DMS 273 (cell line): ENCODE measurements around the gene OXCT2.
"Not testable (repeated sequence)": the region's sequence is repeated elsewhere in the genome, so short reads cannot be mapped to it uniquely, and the experiment has no call there.

Source experiments
- DNase-seq: peaks from one replicate; lab custom pipeline; 2025; ENCODE audit not compliant: unreplicated experiment; lab: John Stamatoyannopoulos, UW

The OXCT2 gene

DNA sequence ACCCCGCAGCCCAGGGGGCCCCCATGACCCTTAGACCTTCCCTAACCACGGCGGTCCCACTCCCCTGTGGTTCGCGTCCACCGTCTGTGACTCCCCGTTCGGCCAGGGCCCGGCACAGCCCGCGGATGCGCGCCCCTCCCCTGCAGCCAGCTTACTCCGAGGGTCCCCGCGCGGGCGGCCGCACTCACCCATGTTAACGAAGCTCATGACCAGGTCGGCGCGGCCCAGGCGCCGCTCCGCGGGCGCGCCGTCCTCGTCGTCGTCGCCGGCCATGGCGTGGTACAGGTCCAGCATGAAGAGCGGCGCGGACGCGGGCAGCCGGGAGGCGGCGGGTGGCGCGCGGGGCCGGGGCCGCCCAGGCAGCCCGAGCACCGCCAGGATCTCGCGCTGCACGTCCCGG lies 16.8 kb upstream of the OXCT2 start:
- DNase-seq = not testable (repeated sequence)

DNA sequence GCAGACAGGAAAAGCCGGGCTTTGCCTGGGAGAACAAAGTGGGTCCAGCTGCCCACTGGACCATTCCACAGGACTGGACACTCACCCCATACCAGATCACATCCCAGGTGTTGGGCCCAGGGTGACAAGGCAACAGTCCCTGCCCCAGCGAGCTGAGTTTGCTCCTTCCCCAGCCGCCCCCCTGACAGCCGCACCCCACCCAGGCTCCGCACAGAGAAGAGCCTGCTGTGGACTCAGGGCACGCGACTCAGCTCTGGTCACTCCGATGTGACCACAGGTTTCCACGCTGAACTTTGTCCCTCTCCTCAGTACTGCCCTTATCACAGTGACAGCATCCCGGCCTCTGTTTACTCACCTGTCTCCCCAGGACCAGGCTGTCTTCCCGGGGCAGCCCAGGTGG lies 16.3 kb upstream of the OXCT2 start:
- no peak for DNase-seq

DNA sequence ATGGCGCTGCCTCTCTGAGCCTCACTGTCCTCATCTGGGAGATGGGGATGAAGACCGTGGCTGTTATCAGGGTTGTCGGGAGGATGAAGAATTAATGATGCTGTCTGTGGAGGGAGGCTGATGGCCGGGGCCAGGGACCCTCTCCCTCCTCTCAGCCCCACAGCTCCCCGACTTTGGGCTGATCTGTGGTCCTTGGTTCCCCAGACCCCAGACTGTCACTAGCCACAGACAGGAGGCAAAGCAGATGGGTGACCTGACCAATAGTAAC lies 15.9 kb upstream of the OXCT2 start:
- not testable (repeated sequence) for DNase-seq

DNA sequence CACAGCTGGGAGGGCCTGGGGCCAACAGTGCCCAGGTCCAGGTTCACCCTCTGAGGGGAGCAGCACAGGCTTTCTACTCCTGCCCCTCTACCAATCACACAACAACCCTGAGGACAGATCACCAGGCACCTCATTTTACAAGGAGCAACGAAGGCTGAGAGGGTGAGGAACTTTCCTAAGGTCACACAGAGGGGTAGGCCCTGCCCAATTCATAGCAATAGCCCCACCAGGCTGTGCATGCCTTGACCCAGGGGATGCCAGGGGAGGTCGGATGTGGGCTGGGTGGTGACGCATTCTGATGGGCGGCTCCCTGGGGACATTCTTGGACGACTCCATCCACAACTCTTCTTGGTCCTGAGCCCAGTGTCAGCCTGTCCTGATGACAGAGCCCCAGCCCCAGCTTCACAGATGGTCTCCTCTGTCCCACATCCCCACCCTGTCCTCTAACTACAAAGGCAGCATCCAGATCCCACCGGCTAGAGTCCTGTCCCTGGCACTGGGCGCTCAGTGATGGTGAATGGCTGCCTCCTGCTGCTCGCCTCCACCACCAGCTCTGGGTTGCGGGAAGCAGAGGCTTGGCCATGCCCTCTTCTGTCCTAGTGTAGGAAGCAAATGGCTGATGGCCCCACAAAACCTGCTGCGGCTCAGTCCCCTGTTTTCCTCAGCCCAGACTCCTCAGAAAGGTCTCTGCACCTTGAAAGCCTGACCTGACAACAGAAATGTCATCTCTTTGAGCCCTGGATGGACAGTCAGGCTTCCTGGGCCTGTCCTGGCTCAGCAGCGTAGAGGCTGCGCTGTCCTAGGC lies 15.4 kb upstream of the OXCT2 start:
- DNase-seq = not testable (repeated sequence)

DNA sequence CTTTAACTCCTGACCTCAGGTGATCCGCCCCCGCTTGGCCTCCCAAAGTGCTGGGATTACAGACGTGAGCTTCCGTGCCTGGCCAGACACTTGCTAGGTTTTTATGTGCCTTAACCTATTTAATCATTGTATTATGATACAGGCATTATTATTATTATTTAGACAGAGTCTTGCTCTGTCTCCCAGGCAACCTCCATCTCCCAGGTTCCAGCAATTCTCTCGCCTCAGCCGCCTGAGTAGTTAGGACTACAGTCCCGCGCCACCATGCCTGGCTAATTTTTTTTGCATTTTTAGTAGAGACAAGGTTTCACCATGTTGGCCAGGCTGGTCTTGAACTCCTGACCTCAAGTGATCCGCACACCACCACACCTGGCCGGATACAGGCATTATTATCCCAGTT lies 11.5 kb upstream of the OXCT2 start:
- DNase-seq = not testable (repeated sequence)

DNA sequence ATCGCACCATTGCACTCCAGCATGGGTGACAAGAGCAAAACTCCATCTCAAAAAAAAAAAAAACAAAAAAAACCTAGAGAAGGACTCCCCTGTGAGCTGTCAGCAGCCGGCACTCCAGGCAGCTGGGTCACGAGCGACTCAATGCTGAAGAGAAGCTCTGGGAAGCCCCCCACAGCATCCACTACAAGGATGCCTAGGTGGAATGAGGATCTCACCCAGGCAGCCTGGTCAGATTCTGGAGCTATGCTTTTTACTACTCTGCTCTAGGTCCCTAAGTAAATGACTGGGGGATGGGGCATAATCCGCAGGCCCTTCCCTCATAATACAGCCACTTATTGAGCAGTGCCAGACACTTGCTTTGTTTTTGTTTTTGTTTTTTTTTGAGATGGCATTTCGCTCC lies 11.0 kb upstream of the OXCT2 start:
- DNase-seq = no peak

DNA sequence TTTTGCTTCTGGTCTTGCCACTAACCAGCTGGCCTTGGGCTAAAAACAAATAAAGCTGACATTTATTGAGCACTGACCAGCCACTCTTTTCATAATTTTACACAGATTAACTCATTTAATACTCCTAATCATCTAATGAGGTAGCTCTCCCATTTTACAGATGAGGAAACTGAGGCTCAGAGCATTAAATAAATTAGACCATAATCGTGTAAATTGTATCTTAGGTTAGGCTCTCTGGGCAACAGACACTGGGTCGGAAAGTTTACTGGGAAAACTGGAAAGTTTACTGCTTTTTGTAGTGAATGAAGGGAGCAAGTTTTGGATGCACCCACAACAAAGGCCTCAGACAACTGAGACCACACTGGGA lies 10.2 kb upstream of the OXCT2 start:
- DNase-seq = no peak

DNA sequence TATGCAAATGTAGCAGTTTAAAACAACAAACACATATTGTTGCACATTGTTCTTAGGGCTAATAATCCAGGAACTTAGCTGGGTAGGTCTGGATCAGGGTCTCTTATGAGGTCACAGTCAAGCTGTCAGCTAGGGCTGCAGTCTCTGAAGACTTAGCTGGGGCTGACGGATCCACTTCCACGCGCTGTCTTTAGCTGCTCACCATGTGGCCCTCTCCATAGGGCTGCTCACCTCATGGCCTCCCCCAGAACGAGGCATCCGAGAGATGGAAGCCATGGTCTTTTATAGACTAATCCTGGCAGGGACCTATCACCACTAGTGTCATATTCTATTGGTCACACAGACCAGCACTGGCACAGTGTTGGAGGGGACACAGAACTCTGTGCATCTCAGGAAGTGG lies 8.7 kb upstream of the OXCT2 start:
- DNase-seq = no peak

DNA sequence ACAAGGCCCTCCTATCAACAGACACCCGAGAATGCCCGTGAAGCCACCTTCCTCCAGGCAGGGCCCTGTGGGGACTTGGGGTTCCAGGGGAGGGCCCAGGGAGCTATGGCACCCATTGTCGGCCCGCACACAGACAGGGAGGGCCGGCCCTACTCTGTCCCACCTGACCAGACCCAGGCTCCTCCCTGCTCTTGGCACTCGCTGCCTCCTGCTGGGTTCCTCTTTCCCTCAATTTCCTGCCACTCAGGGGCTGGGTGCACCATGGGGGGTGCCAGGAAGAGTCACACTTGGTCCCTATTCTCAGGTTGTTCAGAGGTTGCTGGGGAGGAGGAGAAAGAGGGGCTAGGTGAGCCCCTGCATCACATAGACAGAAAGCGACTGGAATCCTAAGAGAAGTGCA lies 8.0 kb upstream of the OXCT2 start:
- no peak for DNase-seq

DNA sequence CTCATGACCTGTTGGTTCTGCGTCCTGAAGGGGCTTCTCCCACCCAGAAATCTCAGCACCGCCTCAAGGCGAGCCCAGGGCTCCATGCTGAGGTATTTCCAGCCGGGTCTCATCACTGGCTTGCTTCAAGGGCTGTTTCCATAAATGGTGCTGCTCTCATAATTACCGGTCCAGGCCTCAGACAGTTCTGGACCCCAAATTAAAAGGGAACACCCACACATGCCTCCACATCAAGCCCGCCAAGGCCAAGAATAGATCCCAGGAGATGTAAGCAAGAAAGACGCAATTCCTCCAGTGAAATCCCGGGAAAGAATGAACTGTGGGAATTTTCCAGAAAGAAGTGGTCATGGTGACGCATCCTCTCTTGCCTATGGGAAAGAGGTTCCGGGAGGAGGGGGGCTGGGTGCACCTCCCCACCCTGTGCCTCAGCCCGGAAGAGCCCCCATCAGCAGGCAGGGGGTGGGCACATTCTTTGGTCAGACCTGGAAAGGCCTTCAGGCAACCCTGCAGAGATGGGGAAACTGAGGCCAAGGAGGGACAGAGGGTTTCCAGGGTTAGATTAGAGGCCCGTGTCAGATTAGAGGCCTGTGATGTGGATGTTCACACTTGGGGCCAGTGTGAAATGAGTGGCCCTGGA lies 7.4 kb upstream of the OXCT2 start:
- DNase-seq = not testable (repeated sequence)

DNA sequence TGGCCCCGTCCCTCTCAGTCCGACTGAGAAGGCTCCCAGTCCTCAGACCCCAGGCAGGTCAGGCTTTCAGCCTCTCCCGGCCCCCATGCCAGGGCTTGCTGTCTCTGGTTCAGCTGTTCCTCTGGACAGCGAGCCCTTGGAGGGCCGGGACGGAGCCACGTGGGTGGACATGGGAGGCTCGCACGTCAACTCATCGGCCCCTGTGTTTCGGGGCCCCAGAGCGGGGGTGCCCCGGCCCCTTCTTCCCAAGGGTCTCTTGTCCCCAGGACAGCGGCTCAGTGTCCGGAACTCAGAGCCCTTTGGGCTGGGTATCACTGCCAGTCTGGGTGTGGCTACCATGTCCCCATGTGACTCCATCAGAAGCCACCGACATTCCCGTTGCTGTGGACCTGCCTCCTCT lies 6.7 kb upstream of the OXCT2 start:
- DNase-seq = not testable (repeated sequence)

DNA sequence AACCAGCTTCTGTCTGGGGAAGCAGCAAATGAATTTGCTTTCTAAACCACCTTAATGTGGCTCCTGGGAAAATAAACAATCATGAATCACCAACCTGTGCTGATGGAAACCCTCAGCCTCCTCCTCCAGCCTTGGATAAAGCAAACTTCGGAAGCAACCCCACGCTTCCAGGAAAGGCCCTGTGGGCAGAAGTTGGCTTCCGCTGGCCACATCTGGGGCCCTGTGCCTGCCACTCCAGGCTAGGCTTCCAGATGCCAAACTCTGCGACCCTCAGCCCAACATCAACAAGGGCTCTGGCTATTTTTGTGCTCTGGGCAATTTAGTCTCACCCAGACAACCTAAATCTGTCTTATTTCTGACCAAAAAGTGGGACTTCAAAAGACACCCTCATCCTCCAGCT lies 6.2 kb upstream of the OXCT2 start:
- DNase-seq = no peak

DNA sequence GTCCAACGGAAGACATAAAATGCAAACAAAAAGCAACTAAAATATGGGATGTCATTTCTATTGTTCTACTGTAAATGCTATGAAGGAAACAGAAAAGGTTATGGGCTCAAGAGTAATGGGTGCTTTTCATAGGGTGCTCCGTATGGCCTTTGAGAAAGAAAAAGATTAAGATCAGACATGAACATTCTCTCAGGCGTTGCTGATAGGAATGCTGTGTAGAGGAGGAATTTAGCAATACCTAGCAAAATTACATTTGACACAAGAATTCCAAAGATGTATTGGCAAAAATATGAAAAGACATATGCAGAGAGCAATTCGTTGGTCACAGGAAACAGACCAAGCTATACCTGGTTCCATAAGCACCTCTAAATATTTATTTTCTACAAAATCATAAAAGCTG lies 5.7 kb upstream of the OXCT2 start:
- DNase-seq = no peak

DNA sequence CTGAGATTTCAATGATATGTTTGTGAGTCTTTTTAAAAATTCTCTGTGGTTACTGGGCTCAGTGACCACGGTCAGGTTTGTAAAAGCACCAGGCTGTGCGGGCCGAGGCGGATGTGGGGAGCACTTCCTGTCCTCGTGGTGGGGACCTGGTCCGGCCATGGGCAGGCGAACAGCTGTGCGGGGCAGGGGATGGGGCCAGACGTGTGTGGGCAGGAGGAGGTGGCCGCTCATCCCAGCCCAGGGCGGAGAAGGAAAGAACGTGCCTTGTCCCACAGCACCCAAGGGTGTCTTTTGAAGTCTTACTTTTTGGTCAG lies 5.2 kb upstream of the OXCT2 start:
- no peak for DNase-seq

DNA sequence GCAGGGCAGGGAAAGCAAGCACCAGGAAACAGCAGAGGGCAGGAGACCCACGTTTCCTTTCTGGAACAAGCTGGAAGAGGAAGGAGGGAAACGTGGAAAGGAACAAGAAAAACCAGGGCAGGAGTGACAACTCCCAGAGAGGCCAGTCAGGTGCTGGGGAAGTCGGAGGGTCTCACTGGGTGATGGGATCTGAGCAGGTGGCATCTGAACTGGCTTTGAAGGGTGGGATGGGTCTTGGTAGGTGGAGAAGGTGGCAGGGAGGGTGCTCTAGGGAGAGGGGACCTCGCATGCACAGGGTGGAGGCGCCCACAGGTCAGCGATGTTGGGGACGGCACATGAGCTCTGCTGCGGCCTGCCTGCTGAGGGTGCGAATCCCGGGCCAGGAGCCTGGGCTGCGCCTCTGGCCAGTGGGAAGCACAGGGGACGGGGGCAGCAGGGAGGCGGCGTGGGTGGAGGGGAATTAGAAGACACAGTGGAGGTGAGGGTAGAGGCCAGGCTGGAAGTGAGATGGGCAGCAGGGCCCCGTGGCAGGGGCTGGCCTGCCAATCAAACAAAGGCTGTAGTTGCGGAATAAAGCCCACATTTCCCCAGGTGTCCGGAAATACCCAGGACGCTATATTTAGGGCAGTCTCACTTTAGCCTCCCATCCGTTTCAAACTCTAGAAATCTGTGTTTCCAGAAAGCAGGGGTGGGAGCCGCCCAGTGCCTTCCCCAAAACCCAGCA lies 4.7 kb upstream of the OXCT2 start:
- not testable (repeated sequence) for DNase-seq

DNA sequence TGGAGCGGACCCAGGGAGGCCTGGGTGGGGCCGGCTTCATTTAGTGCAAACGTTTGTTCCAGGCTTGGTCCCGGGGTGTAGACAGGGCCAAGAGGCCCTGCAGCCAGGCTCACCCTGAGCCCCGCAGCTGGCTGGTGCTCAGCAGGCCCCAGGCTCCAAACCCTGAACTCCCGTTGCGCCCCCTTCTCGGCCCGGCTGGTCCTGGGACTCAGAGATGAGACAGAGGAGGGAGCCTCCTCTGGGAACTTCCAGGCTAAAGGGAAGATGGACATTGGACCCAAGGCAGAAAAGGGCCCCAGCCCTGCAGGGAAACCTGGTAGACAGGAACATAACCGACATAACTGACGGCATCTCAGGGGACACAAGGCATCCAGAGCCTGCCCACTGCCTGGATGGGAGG lies 4.0 kb upstream of the OXCT2 start:
- DNase-seq = not testable (repeated sequence)

DNA sequence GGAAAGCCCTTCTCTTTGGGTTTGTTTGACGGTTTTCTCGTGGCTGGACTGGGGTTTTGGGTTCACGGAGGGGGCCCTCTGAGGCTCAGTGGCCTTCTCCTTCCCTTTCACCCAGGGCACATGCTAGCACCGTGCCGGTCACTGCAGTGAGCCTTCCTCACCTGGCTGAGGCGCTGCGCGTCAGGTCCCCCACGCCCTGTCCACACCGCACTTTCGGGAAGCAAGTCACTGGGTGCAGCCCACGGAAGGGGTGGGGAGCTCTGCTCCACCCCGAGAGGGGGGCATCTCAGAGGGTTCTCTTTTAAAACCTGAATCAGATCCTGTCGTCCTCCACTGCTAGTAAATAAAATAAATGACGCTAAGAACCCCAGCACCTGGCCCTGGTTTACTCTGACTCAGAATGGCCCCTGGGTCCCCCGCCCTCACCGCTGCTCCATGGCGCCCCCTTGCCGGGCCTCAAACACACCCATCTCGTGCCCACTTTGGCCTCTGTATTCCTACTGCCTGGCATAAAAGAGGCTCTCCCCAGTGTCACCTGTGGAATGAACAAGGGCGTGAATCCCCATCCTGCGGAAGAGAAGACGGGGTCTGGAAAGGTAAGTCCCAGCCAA lies 2.3 kb upstream of the OXCT2 start:
- not testable (repeated sequence) for DNase-seq

DNA sequence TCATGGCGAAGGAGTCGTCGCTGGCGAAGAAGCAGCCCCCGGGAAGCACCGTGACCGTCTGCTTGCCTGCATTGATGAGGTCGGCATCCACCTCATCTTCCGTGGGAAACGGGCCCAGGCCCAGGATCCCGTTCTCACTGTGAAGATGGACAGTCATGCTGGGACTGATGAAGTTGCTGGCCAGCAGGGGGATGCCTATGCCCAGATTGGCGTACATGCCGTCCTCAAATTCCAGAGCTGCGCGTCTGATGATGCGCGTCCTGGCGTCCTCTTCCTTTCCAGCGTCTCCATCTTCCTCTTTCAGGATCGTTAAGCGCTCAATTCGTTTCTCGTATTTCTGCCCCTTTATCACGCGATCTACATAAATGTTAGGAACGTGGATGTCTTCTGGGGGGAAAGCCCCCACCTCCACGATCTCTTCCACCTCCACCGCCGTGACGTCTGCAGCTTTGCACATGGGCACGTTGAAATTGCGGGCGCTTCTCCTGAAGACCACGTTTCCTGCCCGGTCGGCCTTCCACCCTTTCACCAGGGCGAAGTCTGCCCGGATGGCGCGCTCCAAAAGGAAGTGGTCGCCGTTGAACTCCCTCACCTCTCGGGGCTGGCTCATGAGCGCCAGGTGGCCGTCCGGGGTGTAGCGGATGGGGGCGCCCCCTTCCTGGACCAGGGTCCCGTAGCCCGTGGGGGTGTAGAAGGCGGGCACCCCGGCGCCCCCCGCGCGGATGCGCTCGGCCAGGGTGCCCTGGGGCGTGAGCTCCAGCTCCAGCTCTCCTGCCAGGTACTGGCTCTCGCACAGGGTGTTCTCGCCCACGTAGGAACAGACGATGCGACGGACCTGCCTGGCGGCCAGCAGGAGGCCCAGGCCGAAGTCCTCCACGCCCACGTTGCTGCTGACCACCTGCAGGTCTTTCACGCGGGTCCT lies 787 bp downstream of the OXCT2 start:
- DNase-seq = not testable (repeated sequence)

DNA sequence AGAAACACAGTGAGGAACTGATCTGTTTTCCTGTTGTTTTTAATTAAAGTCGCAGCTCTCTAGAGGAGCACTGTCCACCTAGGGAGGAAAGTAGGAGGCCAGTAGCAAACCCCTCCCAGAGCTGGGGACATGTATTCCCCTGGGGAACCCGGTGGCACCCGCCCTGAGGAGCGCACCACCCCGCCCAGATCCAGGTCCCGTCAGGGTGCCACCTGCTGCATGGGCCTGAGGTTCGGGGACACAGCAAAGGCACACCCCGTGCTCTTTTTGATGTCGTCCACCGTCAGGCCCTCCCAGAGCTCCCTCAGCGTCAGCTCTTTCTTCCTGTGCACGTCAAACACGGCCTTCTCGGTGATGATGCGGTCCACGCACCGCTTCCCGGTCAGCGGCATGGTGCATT lies 1.6 kb downstream of the OXCT2 start:
- DNase-seq = not testable (repeated sequence)

DNA sequence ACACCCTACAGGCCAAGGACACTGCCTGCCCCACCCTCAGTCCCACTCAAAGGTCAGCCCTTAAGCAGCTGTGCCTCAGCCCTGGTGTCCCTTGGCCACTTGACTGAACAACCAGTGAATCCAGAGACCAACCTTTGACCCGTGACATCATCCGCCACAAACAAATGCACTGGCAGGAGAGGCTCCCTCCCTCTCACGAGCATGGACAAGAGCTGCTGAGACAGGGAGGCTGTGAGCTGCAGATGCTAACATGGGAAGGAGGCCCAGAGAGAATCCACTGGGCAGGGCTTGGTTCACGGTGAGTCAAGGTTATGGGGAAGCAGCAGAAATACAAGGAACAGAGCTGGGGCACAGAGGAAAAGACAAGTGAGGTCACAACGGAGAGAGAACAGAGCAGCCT lies 4.7 kb downstream of the OXCT2 start:
- not testable (repeated sequence) for DNase-seq

DNA sequence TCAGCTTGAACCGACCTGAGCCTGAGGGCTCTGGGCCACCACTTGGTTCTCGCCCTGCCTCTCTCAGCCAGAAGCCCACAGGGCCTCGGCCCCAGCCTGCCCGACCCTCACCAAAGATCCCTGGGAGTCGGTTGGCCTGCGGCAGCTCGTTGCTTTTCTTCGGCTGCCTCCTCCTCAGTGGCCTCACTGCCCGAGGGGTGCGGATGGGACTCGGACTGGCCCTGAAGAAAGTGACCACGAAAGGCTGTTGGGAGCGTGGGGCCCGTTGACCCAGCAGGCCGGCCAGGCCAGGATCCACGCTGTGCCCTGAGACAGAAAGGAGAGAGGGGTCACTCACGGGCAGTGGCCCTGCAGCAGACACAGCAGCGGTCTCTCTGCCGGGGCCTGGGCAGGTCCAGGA lies 6.6 kb downstream of the OXCT2 start:
- DNase-seq = not testable (repeated sequence)
